GM19351 (cell line): ENCODE results near the gene CEP250.

Experiments
- ATAC-seq: cut with Tn5 transposase; IDR thresholded peaks from one replicate; pipeline ENCODE4 v1.9.1; 2021; ENCODE audit warnings: mild to moderate bottlenecking, moderate library complexity; ENCODE audit not compliant: unreplicated experiment

Gene CEP250

DNA sequence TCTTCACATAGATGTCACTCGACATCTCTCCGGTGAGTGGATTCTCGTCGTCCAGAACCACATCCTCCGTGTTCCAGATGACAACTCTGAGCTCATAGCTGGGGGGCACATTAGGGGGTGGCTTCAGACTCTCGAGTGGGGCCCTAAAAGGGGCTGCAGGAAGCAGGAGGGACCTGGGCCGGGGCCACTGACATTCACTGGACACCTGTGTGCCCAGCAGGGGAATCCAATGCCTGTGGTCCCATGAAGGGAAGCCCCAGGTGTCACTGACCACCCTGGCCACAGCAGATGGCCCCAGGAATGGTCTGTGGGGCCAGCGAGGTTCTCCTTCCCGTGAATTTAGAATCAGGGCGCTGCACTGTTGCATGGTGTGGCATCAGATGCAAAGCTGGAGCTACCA, 105.1 kb downstream of the CEP250 start:
- no peak for ATAC-seq

DNA sequence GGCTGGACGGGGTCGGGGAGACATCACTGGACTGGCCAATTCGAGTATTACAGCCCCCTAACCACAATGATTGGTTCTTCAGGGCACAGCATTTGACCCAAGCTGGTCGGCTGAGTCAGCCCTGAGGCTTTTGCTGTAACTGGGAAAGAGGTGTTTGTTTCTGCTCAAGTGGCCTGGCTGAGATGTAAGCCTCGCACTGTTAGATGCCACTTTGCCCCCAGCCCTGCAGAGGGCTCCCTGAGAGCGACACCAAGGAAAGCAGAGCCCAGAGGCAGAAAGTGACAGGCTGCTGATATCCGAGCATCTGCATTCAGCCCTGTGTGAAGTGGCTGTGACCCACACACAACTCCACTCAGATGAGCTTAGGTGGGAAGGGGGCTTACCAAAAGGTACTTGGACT, 105.9 kb downstream of the CEP250 start:
- ATAC-seq = no peak

DNA sequence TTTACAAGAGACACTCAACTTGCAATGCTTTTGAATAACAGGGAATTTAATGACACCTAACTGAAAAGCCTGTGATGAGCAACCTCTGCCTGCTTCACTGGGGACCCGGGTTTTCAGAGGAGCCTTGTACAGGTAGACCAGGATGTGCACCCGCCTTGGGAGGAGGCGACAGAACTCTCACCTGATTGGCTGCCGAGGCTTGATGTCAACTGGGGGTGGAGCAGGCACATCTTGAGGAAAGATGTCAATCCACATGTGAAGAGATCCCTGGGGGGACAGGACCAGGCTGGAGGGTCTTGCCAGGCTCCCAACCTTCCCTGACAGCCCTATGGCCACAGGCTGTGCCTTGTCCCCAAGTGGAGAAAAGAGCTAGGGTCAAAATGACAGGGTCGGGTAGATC, 106.3 kb downstream of the CEP250 start:
- ATAC-seq = no peak

DNA sequence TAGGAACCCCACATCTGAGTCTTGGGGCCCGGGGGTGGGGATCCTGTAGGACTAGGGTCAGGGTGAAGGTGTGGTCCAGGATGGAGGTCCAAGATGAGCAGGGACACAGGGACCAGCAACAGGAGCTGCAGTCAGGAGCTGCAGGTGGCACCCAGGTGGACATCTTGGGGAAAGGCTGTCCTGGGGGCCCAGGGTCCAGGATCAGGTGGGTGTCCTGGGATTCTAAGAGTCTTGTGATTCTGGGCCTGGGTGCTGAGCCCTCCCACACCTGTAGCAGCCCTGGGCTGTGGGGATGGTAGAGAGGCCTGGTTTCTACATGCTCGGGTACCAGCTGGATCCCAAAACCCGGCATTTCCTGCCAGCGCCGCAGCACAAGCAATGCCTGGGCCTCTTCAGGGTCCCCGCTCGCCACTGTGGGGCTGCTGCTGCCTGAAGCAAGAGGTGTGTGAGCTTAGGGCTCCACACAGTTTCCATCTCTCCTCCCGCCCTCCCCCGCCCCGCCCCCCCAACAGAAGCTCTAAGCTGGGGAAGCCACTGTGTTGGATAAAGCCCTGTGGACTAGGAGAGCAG, 107.2 kb downstream of the CEP250 start:
- no peak for ATAC-seq

DNA sequence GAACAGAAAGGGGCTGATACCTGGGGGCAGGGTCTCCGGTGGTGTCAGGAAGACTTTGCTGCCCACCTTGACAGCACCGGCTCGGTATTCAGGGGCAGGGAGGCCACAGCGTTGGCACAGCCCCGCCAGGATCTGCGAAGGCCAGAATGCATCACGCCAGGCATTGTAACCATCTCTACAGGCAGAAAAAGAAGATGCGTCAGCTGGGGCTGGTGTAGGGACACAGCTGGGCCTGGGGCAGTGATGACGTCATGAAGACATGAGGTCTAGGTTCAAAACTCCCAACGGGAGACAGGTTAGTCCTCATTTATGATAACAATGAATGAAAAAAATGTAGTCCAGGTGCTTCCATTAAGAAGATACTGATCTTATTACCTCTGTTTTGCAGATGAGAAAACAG, 108.4 kb downstream of the CEP250 start:
- ATAC-seq = no peak

DNA sequence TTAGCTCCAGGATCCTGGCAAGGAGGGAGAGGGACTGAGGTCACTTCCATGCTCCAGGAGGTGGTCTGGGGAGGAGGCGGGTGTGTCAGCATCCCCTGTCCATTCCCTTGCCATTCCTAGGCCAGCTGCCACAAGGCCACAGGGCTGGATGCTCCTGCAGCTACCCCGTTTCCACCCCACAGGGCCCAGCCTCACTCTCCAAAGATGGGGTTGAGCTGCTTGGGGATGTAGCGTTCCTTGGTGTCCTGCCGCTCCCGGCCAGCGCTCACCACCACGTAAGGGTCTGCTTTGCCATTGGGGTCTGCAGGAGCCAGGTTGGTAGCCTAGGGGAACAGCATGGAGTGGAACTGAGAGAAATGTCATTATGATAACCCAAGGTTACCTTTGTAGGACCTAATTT, 109.5 kb downstream of the CEP250 start:
- no peak for ATAC-seq

DNA sequence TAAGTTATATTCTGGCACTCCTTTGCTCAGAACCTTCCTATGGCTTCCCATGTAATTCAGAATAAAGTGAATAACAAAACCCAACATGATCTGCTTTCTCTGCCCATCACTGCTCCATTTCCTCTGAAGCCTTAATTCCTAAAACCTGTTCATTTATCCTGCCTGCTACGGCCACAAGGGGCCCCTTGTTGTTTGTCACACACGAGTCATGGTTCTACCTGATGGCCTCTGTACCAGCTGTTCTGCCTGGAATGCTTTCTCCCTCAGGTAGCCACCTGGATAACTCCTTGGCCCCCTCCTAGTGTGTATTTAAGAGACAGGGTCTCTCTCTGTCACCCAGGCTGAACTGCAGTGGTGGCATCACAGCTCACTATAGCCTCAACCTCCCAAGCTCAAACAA, 113.2 kb downstream of the CEP250 start:
- ATAC-seq = no peak
